CD4-positive, alpha-beta T cell (primary cell): ENCODE data around the gene FOCAD. TPM values are rescaled to one million over a fixed set of nuclear protein-coding genes. Genes with fewer than 3 reads are reported as not detected.
A peak's percentile ranks its signal among the peaks of the same experiment; 100 is the strongest.

Source experiments
- ATAC-seq: fragments of 200-7000 bp; cut with Tn5 transposase; one replicate; pipeline ENCODE4 v1.10.0; 2022; ENCODE audit warnings: mild to moderate bottlenecking; ENCODE audit not compliant: poor library complexity
- CTCF ChIA-PET: fragments of 350-600 bp; sonication (Branson Sonifier 250); formaldehyde crosslinking; loops from one replicate; lab custom pipeline; 2021; ENCODE audit warnings: antibody characterized with exemption, inconsistent platforms; lab: Charles Lee
- POLR2A ChIA-PET: fragments of 350-600 bp; sonication (Branson Sonifier 250); formaldehyde crosslinking; loops from one replicate; lab custom pipeline; 2021; ENCODE audit warnings: antibody characterized with exemption, inconsistent platforms; lab: Charles Lee
- DNase-seq, 14 experiments: peaks; one replicate each; pipeline ENCODE4 v3.0.0-alpha.2; 2013 to 2020; ENCODE audit warnings: mixed read lengths in 2 of 14
- H3K27ac ChIP-seq, 2 donors: one replicate each; pipeline versions ENCODE4 v1.5.1 to v1.7.0; 2013; ENCODE audit warnings: low read length in 2 of 2, low read depth in 1 of 2, mild to moderate bottlenecking in 1 of 2
- H3K27me3 ChIP-seq, 2 experiments: 1 replicate in 1 of 2; 2 replicates in 1 of 2; pipeline versions ENCODE4 v1.6.1 to v1.7.0; 2013; ENCODE audit warnings: low read length in 2 of 2, control low read depth in 1 of 2, mild to moderate bottlenecking in 1 of 2, moderate library complexity in 1 of 2; ENCODE audit not compliant: insufficient read depth in 2 of 2, control insufficient read depth in 1 of 2
- H3K36me3 ChIP-seq: one replicate; pipeline ENCODE4 v1.6.1; 2013; ENCODE audit warnings: low read length, control low read depth; ENCODE audit not compliant: insufficient read depth
- H3K4me1 ChIP-seq: one replicate; pipeline ENCODE4 v1.6.1; 2013; ENCODE audit warnings: low read length, control low read depth; ENCODE audit not compliant: insufficient read depth
- H3K4me3 ChIP-seq: one replicate; pipeline ENCODE4 v1.5.1; 2013; ENCODE audit warnings: mild to moderate bottlenecking, low read length, moderate library complexity
- H3K9me3 ChIP-seq, 2 experiments: 1 replicate in 1 of 2; 2 replicates in 1 of 2; pipeline versions ENCODE4 v1.6.1 to v1.7.0; 2013; ENCODE audit warnings: low read length in 2 of 2, mild to moderate bottlenecking in 2 of 2, control low read depth in 1 of 2, moderate library complexity in 1 of 2; ENCODE audit not compliant: control insufficient read depth in 1 of 2, insufficient read depth in 1 of 2
- H3K27ac Mint-ChIP-seq: one replicate; pipeline ENCODE4 v1.8.0; 2020; ENCODE audit warnings: mixed read lengths
- H3K27me3 Mint-ChIP-seq: one replicate; pipeline ENCODE4 v1.8.0; 2021; ENCODE audit warnings: mixed read lengths
- H3K36me3 Mint-ChIP-seq: one replicate; pipeline ENCODE4 v1.8.0; 2021; ENCODE audit warnings: low read depth, mixed read lengths
- H3K4me1 Mint-ChIP-seq: one replicate; pipeline ENCODE4 v1.8.0; 2021; ENCODE audit warnings: low read depth, mixed read lengths
- H3K4me3 Mint-ChIP-seq: one replicate; pipeline ENCODE4 v1.8.0; 2020; ENCODE audit warnings: mild to moderate bottlenecking, mixed read lengths
- H3K9me3 Mint-ChIP-seq: one replicate; pipeline ENCODE4 v1.8.0; 2020; ENCODE audit warnings: mixed read lengths
- intact Hi-C, 2 experiments: fragments of 100-400 bp; cut with DNase I in 1 of 2; cut with micrococcal nuclease in 1 of 2; formaldehyde crosslinking; loops; one replicate each; pipeline versions ENCODE4 v1.15.1 to v1.9.0; 2023 to 2025; cut with DNase I, micrococcal nuclease
- polyA plus RNA-seq, 2 donors: library from polyadenylated mRNA; unstranded; fragments of 120-200 nt; gene quantifications; one replicate each; pipeline ENCODE4 v1.2.1, GENCODE V29; 2013
- total RNA-seq, 174 experiments: library from RNA in 2 of 174; stranded (reverse) in 2 of 174; gene quantifications; one replicate each; pipeline ENCODE4 v1.2.3 and lab custom pipeline; 2021 to 2026
- TF ChIP-seq, protein P1 (sequence below): fragments of 200-600 bp; IDR thresholded peaks from one replicate; pipeline ENCODE4 v1.8.0; 2022; ENCODE audit warnings: antibody characterized with exemption, mild to moderate bottlenecking

Gene FOCAD, protein sequence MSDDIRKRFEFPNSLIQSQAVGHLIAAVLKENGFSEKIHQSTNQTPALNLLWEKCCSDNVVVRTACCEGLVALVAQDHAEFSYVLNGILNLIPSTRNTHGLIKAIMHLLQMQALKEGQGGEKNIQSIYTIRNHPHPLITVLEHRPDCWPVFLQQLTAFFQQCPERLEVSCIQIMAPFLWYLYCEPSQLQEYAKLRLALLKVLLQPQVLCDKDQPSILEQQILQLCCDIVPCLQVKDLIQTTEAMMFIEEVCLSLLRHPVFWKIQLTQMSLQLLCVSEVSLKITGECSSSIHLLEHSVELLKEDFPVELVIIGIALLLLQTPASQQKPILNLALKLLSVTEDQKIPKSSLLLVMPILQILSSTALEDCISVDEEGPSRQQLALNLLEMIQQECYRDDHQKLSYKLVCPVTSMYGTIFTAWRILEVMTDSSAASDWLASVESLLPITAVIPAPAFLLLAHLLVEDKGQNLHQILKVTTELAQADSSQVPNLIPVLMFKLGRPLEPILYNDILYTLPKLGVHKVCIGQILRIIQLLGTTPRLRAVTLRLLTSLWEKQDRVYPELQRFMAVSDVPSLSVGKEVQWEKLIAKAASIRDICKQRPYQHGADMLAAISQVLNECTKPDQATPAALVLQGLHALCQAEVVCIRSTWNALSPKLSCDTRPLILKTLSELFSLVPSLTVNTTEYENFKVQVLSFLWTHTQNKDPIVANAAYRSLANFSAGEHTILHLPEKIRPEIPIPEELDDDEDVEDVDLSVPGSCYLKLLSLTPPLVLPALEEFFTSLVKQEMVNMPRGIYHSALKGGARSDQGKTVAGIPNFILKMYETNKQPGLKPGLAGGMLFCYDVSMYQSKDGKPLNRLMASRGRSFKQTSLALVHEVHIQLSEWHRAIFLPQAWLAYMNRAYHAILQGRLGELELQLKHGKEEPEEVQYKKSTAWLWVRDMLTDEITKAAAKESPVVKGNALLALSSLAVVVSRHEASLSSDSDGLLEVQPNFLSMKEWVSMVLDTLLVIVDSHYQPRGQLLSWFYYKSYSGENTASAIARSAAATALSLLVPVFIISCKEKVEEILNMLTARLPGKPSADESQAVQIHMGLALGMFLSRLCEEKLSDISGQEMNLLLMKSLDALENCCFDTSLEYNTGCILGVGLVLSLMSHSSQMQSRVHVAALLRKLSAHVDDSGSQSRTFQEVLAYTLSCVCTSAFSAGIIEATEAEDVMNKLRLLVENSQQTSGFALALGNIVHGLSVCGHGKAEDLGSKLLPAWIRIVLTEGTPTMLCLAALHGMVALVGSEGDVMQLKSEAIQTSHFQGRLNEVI (N-terminal part only)
- total RNA-seq = 10 to 100 TPM; 12.4 to 14.1 TPM
- 11.0 TPM for polyA plus RNA-seq (2013, experiment 1 of 2)
- polyA plus RNA-seq (2013, experiment 2 of 2) = 12.7 TPM
- total RNA-seq (lab: John Stamatoyannopoulos, UW) = 11.4 to 80.4 (median 46.4) reads per million in 172 experiments

DNA sequence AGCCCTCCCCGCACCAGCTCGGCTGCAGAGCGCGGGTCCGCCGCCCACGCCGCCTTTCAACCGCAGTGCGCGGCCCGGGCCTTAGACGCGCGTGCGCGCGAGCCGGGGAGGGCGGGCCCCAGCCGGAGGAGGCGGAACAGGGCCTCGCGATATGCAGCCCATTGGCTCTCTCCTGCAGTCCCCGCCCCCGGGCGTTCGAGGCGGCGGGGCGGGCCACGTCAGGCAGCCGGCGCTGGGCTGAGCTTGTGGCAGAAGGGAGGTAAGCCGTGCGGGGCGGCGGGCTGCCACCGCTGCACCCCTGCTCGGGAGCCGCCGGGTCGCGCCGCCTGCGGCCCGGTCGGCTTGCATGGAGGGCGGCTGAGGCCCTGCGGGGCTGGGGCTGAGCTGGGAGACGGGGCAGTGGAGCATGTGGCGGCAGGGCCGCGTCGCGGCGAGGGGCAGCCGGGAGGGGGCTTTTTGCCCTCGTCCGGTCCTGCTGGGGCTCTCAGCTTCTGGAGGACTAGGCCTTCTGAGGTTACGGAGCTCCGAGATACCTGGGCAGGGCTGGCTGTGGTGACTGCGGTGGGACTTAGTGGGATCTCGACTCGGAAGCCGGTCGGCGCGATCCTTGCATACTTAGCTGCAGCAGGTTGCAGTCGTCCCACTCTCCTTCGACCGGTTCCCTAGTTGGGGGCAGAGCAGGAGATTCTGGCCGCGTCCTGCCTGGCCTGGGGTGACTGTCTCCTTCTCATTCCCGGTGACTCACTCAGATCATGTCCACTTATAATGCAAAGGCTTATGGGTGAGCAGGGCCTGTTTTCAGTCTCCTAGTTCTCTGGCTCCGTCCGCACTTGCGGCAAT, at the start of gene FOCAD:
FOCAD (plus strand) TSS at position 225 of the 840 bp plus-strand sequence. CDS start 31,095 bp downstream, outside the sequence.
- H3K27ac Mint-ChIP-seq = peak within 1 kb of the TSS; percentile 75
- peak within 1 kb of the TSS; percentile 93 for H3K4me3 ChIP-seq

DNA sequence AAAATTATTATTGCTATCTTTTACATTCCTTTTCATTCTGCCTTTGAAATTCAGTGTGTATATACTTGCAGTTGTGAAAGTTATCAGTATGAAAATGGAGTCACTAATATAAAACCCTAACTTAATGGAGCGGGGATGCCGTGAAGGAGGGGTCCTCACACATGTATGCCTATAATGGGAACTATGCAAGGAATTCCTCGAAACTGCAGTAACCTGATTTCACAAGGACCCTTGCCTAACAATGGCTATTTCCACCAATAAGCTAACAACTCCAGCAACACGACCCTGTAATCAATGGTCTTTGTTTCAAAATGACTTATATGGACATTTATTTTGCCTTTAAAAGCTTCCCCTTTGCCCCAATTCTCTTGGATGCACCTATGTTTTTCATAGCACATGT, 49.2 kb upstream of the FOCAD start:
- Histone ChIP-seq H3K9me3 (no peaks in the 10 kb centered on the region), H3K4me3 (no peak overlapping the region), H3K27ac (no peak overlapping the region), H3K4me1 (peaks cover under 1% of the 10 kb centered on the region), H3K27me3 (no peaks in the 10 kb centered on the region), H3K36me3 (no peaks in the 10 kb centered on the region)
- H3K27me3 Mint-ChIP-seq = peaks cover 4% of the 10 kb centered on the region
- no peak overlapping the region for H3K4me3 Mint-ChIP-seq
- intact Hi-C loops = no loop called here
- ATAC-seq (no peak), DNase-seq (no peak)
- H3K36me3 Mint-ChIP-seq = no peaks in the 10 kb centered on the region
- ChIA-PET CTCF (no interaction called here), POLR2A (no interaction called here)
- H3K4me1 Mint-ChIP-seq = no peaks in the 10 kb centered on the region
- TF ChIP-seq, protein P1, sequence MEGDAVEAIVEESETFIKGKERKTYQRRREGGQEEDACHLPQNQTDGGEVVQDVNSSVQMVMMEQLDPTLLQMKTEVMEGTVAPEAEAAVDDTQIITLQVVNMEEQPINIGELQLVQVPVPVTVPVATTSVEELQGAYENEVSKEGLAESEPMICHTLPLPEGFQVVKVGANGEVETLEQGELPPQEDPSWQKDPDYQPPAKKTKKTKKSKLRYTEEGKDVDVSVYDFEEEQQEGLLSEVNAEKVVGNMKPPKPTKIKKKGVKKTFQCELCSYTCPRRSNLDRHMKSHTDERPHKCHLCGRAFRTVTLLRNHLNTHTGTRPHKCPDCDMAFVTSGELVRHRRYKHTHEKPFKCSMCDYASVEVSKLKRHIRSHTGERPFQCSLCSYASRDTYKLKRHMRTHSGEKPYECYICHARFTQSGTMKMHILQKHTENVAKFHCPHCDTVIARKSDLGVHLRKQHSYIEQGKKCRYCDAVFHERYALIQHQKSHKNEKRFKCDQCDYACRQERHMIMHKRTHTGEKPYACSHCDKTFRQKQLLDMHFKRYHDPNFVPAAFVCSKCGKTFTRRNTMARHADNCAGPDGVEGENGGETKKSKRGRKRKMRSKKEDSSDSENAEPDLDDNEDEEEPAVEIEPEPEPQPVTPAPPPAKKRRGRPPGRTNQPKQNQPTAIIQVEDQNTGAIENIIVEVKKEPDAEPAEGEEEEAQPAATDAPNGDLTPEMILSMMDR = no peak
- H3K27ac Mint-ChIP-seq = no peak overlapping the region
- H3K9me3 Mint-ChIP-seq = no peaks in the 10 kb centered on the region

More for the DNA sequence above, at the start of gene FOCAD:
- Histone ChIP-seq H3K4me1 (peaks cover 18% of the 10 kb centered on the region), H3K36me3 (no peaks in the 10 kb centered on the region), H3K9me3 (no peaks in the 10 kb centered on the region), H3K27me3 (no peaks in the 10 kb centered on the region), H3K27ac (peak within 1 kb of the TSS; percentile 50 to 71)
- no peaks in the 10 kb centered on the region for H3K9me3 Mint-ChIP-seq
- H3K36me3 Mint-ChIP-seq = no peaks in the 10 kb centered on the region
- intact Hi-C loops = loop anchor here (1.0 to 10.0 kb wide), 3 partner anchors 42 to 129 kb away; partner anchors contain the start of gene MLLT3 (in 1 of the 2)
- peaks cover 19% of the 10 kb centered on the region for H3K4me1 Mint-ChIP-seq
- ChIA-PET POLR2A (interaction anchor here (0.6 to 3.3 kb wide), 29 partner anchors 9 to 1524 kb away, joined by 3 to 109 read pairs (median 4); partner anchors contain the start of genes HACD4 and MLLT3), CTCF (interaction anchor here (0.9 to 1.6 kb wide), 10 partner anchors 8 to 131 kb away, joined by 3 to 8 read pairs (median 3); partner anchors contain the start of gene MLLT3)
- TF ChIP-seq, protein P1 = no peak
- DNase-seq = peak; percentile 88 to 98 (median 94)
- H3K27me3 Mint-ChIP-seq = no peaks in the 10 kb centered on the region
- peak within 1 kb of the TSS; percentile 90 for H3K4me3 Mint-ChIP-seq
- ATAC-seq = peak; percentile 97
